Keratinocyte (primary cell): ENCODE data around the gene ARRDC1. TPM values are rescaled to one million over a fixed set of nuclear protein-coding genes. Genes with fewer than 3 reads are reported as not detected.

Experiments used
- DNase-seq: peaks from one replicate; pipeline ENCODE4 v3.0.0-alpha.2; 2011; ENCODE audit warnings: low read depth, missing footprints, low spot score
- FAIRE-seq: peaks from 2 replicates; lab custom pipeline; 2011; peaks lifted over from hg19 to GRCh38; lab: Jason Lieb, UNC
- H2AFZ ChIP-seq: 2 replicates; pipeline ENCODE4 v1.6.0; 2012; ENCODE audit warnings: low read length, control low read depth, inconsistent platforms; ENCODE audit not compliant: control insufficient read depth
- H3K27ac ChIP-seq: 2 replicates; pipeline ENCODE4 v1.5.1; 2011; ENCODE audit warnings: low read length; ENCODE audit not compliant: control insufficient read depth, insufficient read depth
- H3K27me3 ChIP-seq: 3 replicates; pipeline ENCODE4 v1.6.0; 2011; ENCODE audit warnings: low read length; ENCODE audit not compliant: control insufficient read depth, insufficient read depth; ENCODE audit errors: extremely low read depth
- H3K36me3 ChIP-seq, 2 experiments: 2 replicates in 1 of 2; 3 replicates in 1 of 2; pipeline ENCODE4 v1.5.1; 2011; ENCODE audit warnings: low read length in 2 of 2, mild to moderate bottlenecking in 1 of 2; ENCODE audit not compliant: control insufficient read depth in 2 of 2, insufficient read depth in 2 of 2; ENCODE audit errors: extremely low read depth in 1 of 2
- H3K4me1 ChIP-seq: 3 replicates; pipeline ENCODE4 v1.5.1; 2011; ENCODE audit warnings: low read length; ENCODE audit not compliant: control insufficient read depth, insufficient read depth; ENCODE audit errors: extremely low read depth
- H3K4me2 ChIP-seq: 3 replicates; pipeline ENCODE4 v1.6.0; 2011; ENCODE audit warnings: low read depth, low read length; ENCODE audit not compliant: control insufficient read depth, insufficient read depth; ENCODE audit errors: extremely low read depth
- H3K4me3 ChIP-seq, 3 experiments: fragments of 200-600 bp in 1 of 3; sonication (generic) in 1 of 3; 2 replicates in 2 of 3; 3 replicates in 1 of 3; pipeline ENCODE4 v1.5.1; 2011 to 2016; ENCODE audit warnings: low read length in 3 of 3, mild to moderate bottlenecking in 3 of 3, control low read depth in 2 of 3, inconsistent platforms in 1 of 3, low read depth in 1 of 3, mixed read lengths in 1 of 3, mixed run types in 1 of 3, moderate library complexity in 1 of 3; ENCODE audit not compliant: control insufficient read depth in 2 of 3, insufficient read depth in 2 of 3; ENCODE audit errors: extremely low read depth in 1 of 3
- H3K79me2 ChIP-seq: 2 replicates; pipeline ENCODE4 v1.6.0; 2012; ENCODE audit warnings: low read length; ENCODE audit not compliant: control insufficient read depth, insufficient read depth
- H3K9ac ChIP-seq: 3 replicates; pipeline ENCODE4 v1.6.0; 2011; ENCODE audit warnings: low read length; ENCODE audit not compliant: control insufficient read depth, insufficient read depth; ENCODE audit errors: extremely low read depth
- H3K9me1 ChIP-seq: 3 replicates; pipeline ENCODE4 v1.6.0; 2011; ENCODE audit warnings: low read length; ENCODE audit not compliant: control insufficient read depth, insufficient read depth; ENCODE audit errors: extremely low read depth
- H3K9me3 ChIP-seq: 2 replicates; pipeline ENCODE4 v1.5.1; 2012; ENCODE audit warnings: low read depth, low read length; ENCODE audit not compliant: control insufficient read depth
- H4K20me1 ChIP-seq: 3 replicates; pipeline ENCODE4 v1.6.0; 2011; ENCODE audit warnings: low read length; ENCODE audit not compliant: control insufficient read depth, insufficient read depth; ENCODE audit errors: extremely low read depth
- CTCF ChIP-seq, 3 experiments: IDR thresholded peaks in 1 of 3; conservative IDR thresholded peaks in 1 of 3; optimal IDR thresholded peaks in 1 of 3; 2 replicates in 2 of 3; 3 replicates in 1 of 3; pipeline versions ENCODE3 to v1.5.1; 2011; ENCODE audit warnings: low read length in 3 of 3, mild to moderate bottlenecking in 3 of 3, moderate library complexity in 2 of 3, control low read depth in 1 of 3, inconsistent platforms in 1 of 3; ENCODE audit not compliant: insufficient read depth in 2 of 3; ENCODE audit errors: extremely low read depth in 1 of 3
- EZH2 ChIP-seq: IDR thresholded peaks from one replicate; pipeline ENCODE4 v1.6.1; 2012; ENCODE audit warnings: inconsistent platforms, mild to moderate bottlenecking, low read length, moderate library complexity
- dilution Hi-C: fragments of 300-500 bp; cut with MboI; formaldehyde crosslinking; loops from one replicate; pipeline ENCODE4 v1.7.0; 2020; ENCODE audit warnings: low sequenced_read_pairs; ENCODE audit not compliant: extremely low pct_ligation_motif_present
- polyA plus RNA-seq, 5 experiments: library from polyadenylated mRNA; depleted of rRNA in 3 of 5; stranded (reverse) in 3 of 5; stranded (forward) in 1 of 5; unstranded in 1 of 5; fragments of >200 nt; gene quantifications; 1 replicate in 1 of 5; 2 replicates in 3 of 5; 3 replicates in 1 of 5; pipeline versions ENCODE4 v1.2.1 to v1.2.3, GENCODE V29; 2011 to 2012; ENCODE audit warnings: missing spikeins in 2 of 5, low read depth in 1 of 5, low replicate concordance in 1 of 5

ARRDC1 gene
- polyA plus RNA-seq, 1 donor (not counting 4 experiments of a cell fraction or from before 2014, with no cell fraction given): 94.7 TPM

GRCh38 chr9:137619240-137620047 is 14.0 kb downstream of the ARRDC1 start:
- H4K20me1 ChIP-seq: peaks cover 3% of the 10 kb centered on the region
- peak overlapping the region; percentile 100 for H3K4me2 ChIP-seq
- peak overlapping the region; percentile 13 for H2AFZ ChIP-seq
- peak overlapping the region; percentile 88 for H3K9ac ChIP-seq
- peaks cover 13 to 19% of the 10 kb centered on the region in 2 experiments for H3K36me3 ChIP-seq
- no peaks in the 10 kb centered on the region for H3K27me3 ChIP-seq
- FAIRE-seq: no peak
- peak overlapping the region; percentile 76 to 98 (median 97) for H3K4me3 ChIP-seq
- dilution Hi-C loops: no loop called here
- H3K9me3 ChIP-seq: no peaks in the 10 kb centered on the region
- TF ChIP-seq EZH2 (no peak), CTCF (optimal IDR thresholded peaks at IDR 0.05 in 1 of 3, IDR thresholded peaks at IDR 0.05 in 1 of 3, conservative IDR thresholded peaks at IDR 0.05 in 1 of 3; ENCODE audit: extremely low read depth in 1 of 3, insufficient read depth in 2 of 3, low read length in 3 of 3) (no peak)
- DNase-seq: no peak
- H3K79me2 ChIP-seq: peaks cover 81% of the 10 kb centered on the region
- H3K27ac ChIP-seq: peak overlapping the region; percentile 70
- peaks cover 31% of the 10 kb centered on the region for H3K4me1 ChIP-seq
- no peaks in the 10 kb centered on the region for H3K9me1 ChIP-seq

- Histone ChIP-seq H3K9ac (peak overlapping the region; percentile 88), H2AFZ (no peak overlapping the region), H3K9me3 (no peaks in the 10 kb centered on the region), H3K79me2 (peaks cover 81% of the 10 kb centered on the region), H3K9me1 (no peaks in the 10 kb centered on the region), H3K27me3 (no peaks in the 10 kb centered on the region), H3K4me2 (peak overlapping the region; percentile 100), H3K4me1 (peaks cover 26% of the 10 kb centered on the region), H4K20me1 (peaks cover 3% of the 10 kb centered on the region), H3K4me3 (peak overlapping the region; percentile 76 to 98 (median 97)), H3K36me3 (peaks cover 9 to 16% of the 10 kb centered on the region in 2 experiments), H3K27ac (peak overlapping the region; percentile 70)
- dilution Hi-C loops: no loop called here
- DNase-seq (no peak), FAIRE-seq (no peak)
- TF ChIP-seq EZH2 (no peak), CTCF (optimal IDR thresholded peaks at IDR 0.05 in 1 of 3, IDR thresholded peaks at IDR 0.05 in 1 of 3, conservative IDR thresholded peaks at IDR 0.05 in 1 of 3; ENCODE audit: extremely low read depth in 1 of 3, insufficient read depth in 2 of 3, low read length in 3 of 3) (no peak)
Observed at GRCh38 chr9:137620048-137620405, 14.5 kb downstream of the ARRDC1 start.
